ENCODE data around the gene ACAA1. TPM values are rescaled to one million over a fixed set of nuclear protein-coding genes. Genes with fewer than 3 reads are reported as not detected.

ACAA1 gene
- total and polyA plus RNA-seq, 2 of the 13 experiments (the other 11 are each of a cell fraction or from before 2014, with no cell fraction given): 60.8 to 188 TPM

DNA sequence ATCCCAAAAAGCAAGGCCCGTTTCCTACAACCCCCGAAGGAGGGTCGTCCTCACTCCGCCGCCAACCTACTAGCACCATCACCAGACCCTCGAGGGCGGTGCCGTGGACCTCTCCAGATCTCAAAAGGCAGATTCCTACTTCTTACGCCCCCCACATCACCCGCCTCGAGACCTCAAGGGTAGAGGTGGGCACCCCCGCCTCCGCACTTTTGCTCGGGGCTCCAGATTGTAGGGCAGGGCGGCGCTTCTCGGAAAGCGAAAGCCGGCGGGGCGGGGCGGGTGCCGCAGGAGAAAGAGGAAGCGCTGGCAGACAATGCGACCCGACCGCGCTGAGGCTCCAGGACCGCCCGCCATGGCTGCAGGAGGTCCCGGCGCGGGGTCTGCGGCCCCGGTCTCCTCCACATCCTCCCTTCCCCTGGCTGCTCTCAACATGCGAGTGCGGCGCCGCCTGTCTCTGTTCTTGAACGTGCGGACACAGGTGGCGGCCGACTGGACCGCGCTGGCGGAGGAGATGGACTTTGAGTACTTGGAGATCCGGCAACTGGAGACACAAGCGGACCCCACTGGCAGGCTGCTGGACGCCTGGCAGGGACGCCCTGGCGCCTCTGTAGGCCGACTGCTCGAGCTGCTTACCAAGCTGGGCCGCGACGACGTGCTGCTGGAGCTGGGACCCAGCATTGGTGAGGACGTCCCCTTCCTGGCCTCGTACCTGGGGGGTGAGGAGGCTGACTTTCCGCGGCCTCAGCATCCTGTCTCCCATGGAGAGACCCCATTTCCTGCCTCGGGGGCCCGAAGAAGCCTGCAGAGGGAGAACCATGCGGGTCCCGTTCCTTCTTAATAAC is 1.6 kb upstream of the ACAA1 start, which contains the start of gene MYD88 (continued):
- TF ChIP-seq, protein P1, sequence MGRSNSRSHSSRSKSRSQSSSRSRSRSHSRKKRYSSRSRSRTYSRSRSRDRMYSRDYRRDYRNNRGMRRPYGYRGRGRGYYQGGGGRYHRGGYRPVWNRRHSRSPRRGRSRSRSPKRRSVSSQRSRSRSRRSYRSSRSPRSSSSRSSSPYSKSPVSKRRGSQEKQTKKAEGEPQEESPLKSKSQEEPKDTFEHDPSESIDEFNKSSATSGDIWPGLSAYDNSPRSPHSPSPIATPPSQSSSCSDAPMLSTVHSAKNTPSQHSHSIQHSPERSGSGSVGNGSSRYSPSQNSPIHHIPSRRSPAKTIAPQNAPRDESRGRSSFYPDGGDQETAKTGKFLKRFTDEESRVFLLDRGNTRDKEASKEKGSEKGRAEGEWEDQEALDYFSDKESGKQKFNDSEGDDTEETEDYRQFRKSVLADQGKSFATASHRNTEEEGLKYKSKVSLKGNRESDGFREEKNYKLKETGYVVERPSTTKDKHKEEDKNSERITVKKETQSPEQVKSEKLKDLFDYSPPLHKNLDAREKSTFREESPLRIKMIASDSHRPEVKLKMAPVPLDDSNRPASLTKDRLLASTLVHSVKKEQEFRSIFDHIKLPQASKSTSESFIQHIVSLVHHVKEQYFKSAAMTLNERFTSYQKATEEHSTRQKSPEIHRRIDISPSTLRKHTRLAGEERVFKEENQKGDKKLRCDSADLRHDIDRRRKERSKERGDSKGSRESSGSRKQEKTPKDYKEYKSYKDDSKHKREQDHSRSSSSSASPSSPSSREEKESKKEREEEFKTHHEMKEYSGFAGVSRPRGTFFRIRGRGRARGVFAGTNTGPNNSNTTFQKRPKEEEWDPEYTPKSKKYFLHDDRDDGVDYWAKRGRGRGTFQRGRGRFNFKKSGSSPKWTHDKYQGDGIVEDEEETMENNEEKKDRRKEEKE (IDR thresholded peaks at IDR 0.05): no peak
- TF ChIP-seq ARNT (IDR thresholded peaks at IDR 0.05) (no peak), HNF4A (CRISPR knock-in tag; IDR thresholded peaks at IDR 0.05) (peak; percentile 77), ZNF138 (CRISPR knock-in tag; IDR thresholded peaks at IDR 0.05; ENCODE audit: low read depth) (no peak), KAT8 (CRISPR knock-in tag; IDR thresholded peaks at IDR 0.05) (peak; percentile 71), TSC22D2 (CRISPR knock-in tag; IDR thresholded peaks at IDR 0.05; ENCODE audit: borderline replicate concordance) (no peak), EZH2 (conservative IDR thresholded peaks at IDR 0.05; ENCODE audit: low read depth, low read length) (no peak), NFYC (CRISPR knock-in tag; IDR thresholded peaks at IDR 0.05) (no peak), NFRKB (IDR thresholded peaks at IDR 0.05) (no peak), MIER2 (CRISPR knock-in tag; IDR thresholded peaks at IDR 0.05) (no peak), IKZF1 (IDR thresholded peaks at IDR 0.05) (no peak), PHF20 (CRISPR knock-in tag; IDR thresholded peaks at IDR 0.05) (peak; percentile 69), ZNF607 (CRISPR knock-in tag; IDR thresholded peaks at IDR 0.05; ENCODE audit: borderline replicate concordance) (0 out of 2 replicates have a peak, but pooled peaks have one; percentile 64), NFE2 (CRISPR knock-in tag; IDR thresholded peaks at IDR 0.05) (no peak)
- TF ChIP-seq, protein P2, sequence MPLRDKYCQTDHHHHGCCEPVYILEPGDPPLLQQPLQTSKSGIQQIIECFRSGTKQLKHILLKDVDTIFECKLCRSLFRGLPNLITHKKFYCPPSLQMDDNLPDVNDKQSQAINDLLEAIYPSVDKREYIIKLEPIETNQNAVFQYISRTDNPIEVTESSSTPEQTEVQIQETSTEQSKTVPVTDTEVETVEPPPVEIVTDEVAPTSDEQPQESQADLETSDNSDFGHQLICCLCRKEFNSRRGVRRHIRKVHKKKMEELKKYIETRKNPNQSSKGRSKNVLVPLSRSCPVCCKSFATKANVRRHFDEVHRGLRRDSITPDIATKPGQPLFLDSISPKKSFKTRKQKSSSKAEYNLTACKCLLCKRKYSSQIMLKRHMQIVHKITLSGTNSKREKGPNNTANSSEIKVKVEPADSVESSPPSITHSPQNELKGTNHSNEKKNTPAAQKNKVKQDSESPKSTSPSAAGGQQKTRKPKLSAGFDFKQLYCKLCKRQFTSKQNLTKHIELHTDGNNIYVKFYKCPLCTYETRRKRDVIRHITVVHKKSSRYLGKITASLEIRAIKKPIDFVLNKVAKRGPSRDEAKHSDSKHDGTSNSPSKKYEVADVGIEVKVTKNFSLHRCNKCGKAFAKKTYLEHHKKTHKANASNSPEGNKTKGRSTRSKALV (CRISPR knock-in tag; IDR thresholded peaks at IDR 0.05): 0 out of 2 replicates have a peak, but pooled peaks have one; percentile 40
- TF ChIP-seq, protein P3, sequence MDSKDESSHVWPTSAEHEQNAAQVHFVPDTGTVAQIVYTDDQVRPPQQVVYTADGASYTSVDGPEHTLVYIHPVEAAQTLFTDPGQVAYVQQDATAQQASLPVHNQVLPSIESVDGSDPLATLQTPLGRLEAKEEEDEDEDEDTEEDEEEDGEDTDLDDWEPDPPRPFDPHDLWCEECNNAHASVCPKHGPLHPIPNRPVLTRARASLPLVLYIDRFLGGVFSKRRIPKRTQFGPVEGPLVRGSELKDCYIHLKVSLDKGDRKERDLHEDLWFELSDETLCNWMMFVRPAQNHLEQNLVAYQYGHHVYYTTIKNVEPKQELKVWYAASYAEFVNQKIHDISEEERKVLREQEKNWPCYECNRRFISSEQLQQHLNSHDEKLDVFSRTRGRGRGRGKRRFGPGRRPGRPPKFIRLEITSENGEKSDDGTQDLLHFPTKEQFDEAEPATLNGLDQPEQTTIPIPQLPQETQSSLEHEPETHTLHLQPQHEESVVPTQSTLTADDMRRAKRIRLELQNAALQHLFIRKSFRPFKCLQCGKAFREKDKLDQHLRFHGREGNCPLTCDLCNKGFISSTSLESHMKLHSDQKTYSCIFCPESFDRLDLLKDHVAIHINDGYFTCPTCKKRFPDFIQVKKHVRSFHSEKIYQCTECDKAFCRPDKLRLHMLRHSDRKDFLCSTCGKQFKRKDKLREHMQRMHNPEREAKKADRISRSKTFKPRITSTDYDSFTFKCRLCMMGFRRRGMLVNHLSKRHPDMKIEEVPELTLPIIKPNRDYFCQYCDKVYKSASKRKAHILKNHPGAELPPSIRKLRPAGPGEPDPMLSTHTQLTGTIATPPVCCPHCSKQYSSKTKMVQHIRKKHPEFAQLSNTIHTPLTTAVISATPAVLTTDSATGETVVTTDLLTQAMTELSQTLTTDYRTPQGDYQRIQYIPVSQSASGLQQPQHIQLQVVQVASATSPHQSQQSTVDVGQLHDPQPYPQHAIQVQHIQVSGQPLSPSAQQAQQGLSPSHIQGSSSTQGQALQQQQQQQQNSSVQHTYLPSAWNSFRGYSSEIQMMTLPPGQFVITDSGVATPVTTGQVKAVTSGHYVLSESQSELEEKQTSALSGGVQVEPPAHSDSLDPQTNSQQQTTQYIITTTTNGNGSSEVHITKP (CRISPR knock-in tag; IDR thresholded peaks at IDR 0.05; ENCODE audit: low read depth): no peak; the same call in 1 of the 2 replicates
- TF ChIP-seq, protein P4, sequence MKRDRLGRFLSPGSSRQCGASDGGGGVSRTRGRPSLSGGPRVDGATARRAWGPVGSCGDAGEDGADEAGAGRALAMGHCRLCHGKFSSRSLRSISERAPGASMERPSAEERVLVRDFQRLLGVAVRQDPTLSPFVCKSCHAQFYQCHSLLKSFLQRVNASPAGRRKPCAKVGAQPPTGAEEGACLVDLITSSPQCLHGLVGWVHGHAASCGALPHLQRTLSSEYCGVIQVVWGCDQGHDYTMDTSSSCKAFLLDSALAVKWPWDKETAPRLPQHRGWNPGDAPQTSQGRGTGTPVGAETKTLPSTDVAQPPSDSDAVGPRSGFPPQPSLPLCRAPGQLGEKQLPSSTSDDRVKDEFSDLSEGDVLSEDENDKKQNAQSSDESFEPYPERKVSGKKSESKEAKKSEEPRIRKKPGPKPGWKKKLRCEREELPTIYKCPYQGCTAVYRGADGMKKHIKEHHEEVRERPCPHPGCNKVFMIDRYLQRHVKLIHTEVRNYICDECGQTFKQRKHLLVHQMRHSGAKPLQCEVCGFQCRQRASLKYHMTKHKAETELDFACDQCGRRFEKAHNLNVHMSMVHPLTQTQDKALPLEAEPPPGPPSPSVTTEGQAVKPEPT (CRISPR knock-in tag; IDR thresholded peaks at IDR 0.05; ENCODE audit: low read depth): no peak
- TF ChIP-seq, protein P5, sequence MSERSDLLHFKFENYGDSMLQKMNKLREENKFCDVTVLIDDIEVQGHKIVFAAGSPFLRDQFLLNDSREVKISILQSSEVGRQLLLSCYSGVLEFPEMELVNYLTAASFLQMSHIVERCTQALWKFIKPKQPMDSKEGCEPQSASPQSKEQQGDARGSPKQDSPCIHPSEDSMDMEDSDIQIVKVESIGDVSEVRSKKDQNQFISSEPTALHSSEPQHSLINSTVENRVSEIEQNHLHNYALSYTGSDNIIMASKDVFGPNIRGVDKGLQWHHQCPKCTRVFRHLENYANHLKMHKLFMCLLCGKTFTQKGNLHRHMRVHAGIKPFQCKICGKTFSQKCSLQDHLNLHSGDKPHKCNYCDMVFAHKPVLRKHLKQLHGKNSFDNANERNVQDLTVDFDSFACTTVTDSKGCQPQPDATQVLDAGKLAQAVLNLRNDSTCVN (CRISPR knock-in tag; IDR thresholded peaks at IDR 0.05; ENCODE audit: borderline replicate concordance): 0 out of 2 replicates have a peak, but pooled peaks have one; percentile 20
